ENCODE measurements around the gene RPS23.

The RPS23 gene

DNA sequence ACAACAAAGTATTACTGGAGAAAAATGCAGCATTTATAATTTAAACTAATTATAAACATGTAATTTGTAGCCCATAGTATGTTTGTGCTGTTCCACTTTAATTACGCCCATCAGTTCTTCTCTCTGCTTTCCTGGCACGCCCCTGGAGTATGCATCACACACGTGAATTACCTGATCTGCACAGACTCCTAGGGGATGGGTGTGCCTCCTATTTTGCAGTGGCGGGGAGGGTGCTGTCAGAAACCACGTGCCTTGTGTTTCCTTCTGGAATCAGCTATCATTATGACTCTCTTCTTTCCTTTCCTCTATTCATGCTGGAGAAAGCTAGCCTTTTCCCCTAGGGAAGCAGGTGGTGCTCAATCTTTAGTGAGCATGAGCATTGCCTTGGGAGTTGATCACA lies 43.3 kb downstream of the RPS23 start:
- no peak for DNase-seq

DNA sequence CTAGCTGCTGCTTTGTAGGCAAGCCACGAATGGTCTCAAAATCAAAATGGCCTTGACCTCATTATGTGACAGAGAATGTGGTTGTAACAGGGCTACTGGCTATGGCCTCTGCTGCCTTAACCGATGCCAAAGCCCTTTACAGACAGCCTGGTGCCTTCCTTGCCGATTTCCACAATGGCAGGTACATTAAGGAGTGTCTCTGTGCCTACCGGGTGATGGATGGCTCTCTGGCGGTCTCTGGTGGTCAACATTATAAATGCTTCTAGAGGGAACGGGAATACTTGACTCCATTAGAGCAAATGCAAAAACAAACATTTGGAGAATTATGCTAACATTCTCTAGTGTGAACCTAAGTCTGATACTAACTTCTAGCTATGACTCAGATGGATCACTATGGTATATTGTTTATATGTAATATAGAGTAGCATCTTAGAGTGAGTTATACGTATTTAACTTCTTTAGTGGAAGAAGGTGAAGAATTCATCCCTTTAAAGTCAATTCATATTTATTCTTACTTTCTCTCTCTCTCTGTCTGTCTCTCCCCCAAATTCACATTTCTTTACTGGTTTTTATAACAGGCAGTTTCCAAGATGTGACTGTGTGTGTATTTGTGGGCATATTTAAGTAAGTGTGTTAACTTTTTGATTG lies 52.5 kb downstream of the RPS23 start:
- DNase-seq: peak; percentile 63

Data from CD4-positive, alpha-beta T cell treated with Interleukin-6 for 4 hours (primary cell).